T-helper 9 cell (primary cell): ENCODE data around the gene ARF3.
A peak's percentile ranks its signal among the peaks of the same experiment; 100 is the strongest.
"Not testable (repeated sequence)": the region's sequence is repeated elsewhere in the genome, so short reads cannot be mapped to it uniquely, and the experiment has no call there.

Source experiments
- DNase-seq: peaks from one replicate; pipeline ENCODE4 v3.0.0-alpha.2; 2020

Gene ARF3

GRCh38 chr12:48925304-48926011, 31.8 kb downstream of the ARF3 start, which contains the start of gene FKBP11:
Gene FKBP11, minus strand, starts transcription at chr12:48925492. Its CDS starts 64 bp downstream, at chr12:48925428.
- DNase-seq = peak; percentile 66

DNA sequence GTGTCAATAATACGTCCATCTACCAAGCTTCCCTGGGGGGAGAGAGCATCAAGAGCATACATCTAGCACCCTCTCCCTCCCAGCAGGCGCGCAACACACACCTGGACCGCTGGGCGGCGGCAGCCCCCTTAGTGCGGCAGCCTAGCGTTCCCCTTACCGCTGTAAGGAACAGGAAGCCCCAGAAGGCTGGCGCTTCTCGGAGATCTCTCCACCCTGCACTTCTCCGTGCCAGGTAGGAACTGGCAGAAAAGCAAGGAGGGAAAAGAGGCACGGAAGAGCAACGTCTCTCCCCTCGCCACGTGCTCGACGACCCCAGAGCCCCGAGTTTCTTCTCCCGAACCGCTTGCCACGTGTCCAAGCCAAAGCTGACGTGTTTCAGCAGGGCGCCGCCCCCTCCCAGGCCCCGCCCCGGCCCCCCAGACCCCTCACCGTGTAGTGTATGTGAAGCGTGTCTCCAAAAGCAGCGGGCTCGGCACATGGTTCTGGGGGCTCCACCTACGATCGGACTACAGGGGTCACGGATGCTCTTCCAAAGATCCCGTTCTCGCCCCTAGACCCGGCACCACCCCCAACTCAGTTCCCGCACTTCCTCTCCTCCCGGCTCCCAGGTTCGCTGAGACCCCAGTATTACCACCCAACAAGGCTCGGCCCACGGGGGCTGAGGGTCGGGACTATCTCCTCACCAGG, 32.5 kb downstream of the ARF3 start:
- DNase-seq = peak; percentile 67

DNA sequence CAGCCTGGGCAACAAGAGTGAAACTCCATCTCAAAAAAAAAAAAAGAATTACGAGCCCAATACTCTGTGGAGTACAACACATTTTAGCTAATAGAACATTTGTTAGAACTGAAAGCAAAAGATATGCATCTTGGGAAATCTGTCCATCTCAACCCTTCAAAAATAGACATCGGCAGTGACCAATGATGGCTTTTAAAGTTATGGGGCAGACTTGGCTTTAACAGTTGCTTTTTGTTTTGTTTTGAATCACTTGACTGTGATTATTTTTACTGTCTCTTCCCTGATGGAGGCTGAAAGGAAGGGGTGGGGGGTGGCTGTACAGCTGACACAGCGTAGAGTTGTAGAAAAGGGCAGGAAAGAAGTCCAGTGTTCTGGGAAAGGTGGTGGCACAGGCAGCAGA, 34.2 kb downstream of the ARF3 start:
- DNase-seq = no peak

DNA sequence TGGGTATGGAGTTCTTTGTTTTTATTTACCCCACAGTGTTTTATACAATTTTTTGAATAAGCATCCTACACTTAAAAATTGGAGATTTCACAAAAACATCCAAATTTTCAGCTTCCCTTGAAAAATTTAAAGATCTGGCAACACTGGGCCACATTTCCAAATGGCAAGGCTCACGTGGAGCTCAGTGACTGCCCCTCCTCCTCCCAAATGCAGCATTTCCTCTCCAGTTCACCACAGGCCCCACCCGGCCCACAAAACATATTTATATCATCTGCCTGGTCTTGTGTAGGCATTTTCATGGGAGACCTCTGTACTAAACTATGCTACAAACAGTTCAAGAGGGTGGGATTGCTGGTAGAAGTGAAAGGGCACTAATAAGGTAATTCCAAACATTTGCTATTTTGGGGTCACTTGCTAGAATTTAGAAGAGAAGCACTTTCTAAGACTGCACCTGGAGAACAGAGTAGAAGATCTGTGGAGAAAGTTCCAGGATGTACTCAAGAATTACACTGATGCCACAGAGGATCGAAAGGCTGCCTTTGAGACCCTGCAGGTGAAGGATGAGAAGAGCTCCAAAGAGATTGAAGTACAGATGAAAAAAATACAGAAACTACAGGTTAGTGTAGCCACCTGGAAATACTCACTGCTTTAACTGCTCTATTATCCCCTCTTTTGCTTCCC, 39.3 kb downstream of the ARF3 start:
- peak; percentile 33 for DNase-seq

DNA sequence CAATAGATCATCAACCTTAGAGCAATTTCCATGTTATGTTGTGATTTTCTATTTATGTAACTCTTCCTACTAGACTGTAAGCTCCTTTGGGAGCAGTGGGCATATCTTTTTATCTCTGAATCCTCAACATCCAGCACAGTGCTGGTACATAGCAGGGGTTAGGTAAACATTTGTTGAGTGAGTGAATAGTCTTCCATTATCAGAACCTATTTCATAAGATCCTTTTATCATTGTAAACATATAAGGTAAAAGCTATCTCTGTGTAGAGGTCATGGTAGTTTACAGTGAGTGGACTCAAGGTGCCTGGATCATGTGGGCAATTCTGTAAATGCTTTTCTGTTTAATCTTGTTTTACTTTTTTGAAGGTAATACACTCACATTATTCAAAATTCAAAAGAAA, 47.1 kb downstream of the ARF3 start:
- DNase-seq = no peak

GRCh38 chr12:48909698-48910097, 47.6 kb downstream of the ARF3 start:
- DNase-seq = not testable (repeated sequence)

GRCh38 chr12:48907245-48907644, 50.0 kb downstream of the ARF3 start:
- no peak for DNase-seq

GRCh38 chr12:48903982-48904411, 53.3 kb downstream of the ARF3 start:
- peak; percentile 83 for DNase-seq

DNA sequence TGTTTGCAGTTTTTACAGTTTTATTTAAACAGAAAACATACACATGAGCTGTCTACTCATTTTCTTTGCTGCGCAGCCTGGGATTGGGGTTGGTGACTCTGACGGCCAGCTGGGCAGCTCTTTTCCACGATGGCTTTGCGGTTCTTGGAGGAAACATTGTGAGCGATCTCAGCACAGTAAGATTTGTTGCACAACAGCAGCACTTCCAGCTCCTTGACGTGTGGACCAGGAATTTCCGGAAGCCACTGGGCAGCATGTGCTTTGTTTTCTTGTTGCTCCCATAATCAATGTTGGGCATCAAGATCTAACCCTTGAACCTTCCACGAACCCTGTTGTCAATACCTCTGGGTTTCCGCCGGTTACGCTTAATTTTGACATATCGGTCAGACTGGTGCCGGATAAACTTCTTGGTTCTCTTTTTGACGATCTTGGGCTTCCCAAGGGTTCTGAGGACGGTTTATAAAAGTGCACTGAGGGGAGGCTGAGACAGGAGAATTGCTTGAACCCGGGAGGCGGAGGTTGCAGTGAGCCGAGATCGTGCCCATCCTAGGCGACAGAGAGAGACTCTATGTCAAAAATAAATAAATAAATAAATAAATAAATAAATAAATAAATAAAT, 53.8 kb downstream of the ARF3 start:
- DNase-seq = no peak

DNA sequence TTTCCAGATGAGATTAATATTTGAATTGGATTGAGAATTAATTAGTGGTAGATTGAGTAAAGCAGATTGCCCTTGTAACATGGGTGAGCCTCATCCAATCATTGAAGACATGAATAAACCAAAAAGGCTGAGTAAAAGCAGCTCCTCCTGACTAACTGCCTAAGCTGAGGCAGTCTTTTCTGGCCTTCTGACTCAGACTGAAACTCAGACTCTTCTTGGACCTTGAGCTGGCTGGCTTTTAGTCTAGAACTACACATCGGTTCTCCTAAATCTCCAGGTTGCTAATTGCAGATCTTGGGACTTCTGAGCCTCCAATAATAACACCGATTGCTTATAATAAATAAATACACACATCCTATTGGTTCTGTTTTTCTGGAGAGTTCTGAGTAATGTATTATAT, 56.0 kb downstream of the ARF3 start:
- no peak for DNase-seq

DNA sequence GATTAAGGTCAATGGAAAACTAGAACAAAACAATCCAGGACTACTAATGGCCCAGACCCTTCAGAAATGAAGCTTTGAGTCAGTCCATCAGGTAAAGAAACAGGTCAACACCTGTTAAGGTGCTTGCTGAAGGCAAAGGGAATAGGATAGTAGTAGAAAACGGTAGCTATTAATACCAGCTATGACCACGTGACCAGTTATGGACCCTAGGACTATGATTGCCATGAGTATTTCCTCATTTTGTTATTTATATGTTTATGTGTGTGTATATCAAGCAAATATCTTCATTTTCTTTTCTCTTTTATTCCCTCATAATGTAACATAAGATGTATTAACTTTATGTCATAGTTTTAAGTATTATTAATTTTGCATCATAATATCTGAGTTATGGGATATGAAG, 57.6 kb downstream of the ARF3 start:
- DNase-seq = no peak

- no peak for DNase-seq
Observed at GRCh38 chr12:48894271-48894670, 63.0 kb downstream of the ARF3 start.

GRCh38 chr12:48890657-48891418, 66.4 kb downstream of the ARF3 start:
- DNase-seq = peak; percentile 70

DNA sequence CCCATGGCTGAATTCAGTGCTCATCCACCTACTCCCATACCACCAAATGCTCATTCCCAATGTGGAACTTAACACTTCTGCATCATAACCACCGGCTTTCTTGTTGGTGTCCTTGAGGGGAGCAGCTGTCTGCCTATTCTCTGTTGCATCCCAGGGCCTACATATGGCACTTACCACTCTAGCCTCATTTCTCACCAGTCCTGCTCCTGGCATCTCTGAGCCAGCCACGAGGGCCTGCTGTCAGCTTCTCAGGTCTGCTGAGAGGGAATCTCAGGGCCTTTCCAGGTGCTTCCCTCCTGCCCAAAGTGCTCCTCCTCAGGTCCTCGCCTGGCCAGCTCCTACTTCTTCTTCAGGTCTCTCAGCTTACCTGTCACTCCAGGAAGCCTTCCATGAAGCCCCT, 67.6 kb downstream of the ARF3 start:
- DNase-seq = no peak
